H1 (cell line): ENCODE measurements around the gene ENAH. TPM values are rescaled to one million over a fixed set of nuclear protein-coding genes. Genes with fewer than 3 reads are reported as not detected.

Experiments
- CTCF ChIA-PET: fragments of 300-600 bp; sonication (Branson Sonifier 250); formaldehyde crosslinking; loops from one replicate; lab custom pipeline; 2021; ENCODE audit not compliant: partially characterized antibody; lab: Charles Lee
- POLR2A ChIA-PET: fragments of 300-600 bp; sonication (Branson Sonifier 250); formaldehyde crosslinking; loops from one replicate; lab custom pipeline; 2021; ENCODE audit warnings: inconsistent platforms; ENCODE audit not compliant: partially characterized antibody; lab: Charles Lee
- DNase-seq, 2 experiments: peaks; one replicate each; pipeline versions ENCODE4 v3.0.0 to v3.0.0-alpha.2; 2010 to 2022; ENCODE audit warnings: low spot score in 2 of 2, low read depth in 1 of 2, mixed read lengths in 1 of 2
- FAIRE-seq: peaks from 2 replicates; lab custom pipeline; 2011; peaks lifted over from hg19 to GRCh38; lab: Jason Lieb, UNC
- H2AFZ ChIP-seq: 2 replicates; pipeline ENCODE4 v1.8.1; 2012; ENCODE audit warnings: low read length, inconsistent platforms
- H2AK5ac ChIP-seq: 2 replicates; pipeline ENCODE4 v1.6.1; 2013; ENCODE audit warnings: low read depth, low read length
- H2BK120ac ChIP-seq: replicated peaks from 2 replicates; pipeline ENCODE3; 2013; ENCODE audit warnings: low read depth, low read length, inconsistent platforms
- H2BK12ac ChIP-seq: 2 replicates; pipeline ENCODE4 v1.6.1; 2013; ENCODE audit warnings: low read depth, low read length
- H2BK15ac ChIP-seq: 2 replicates; pipeline ENCODE4 v1.6.1; 2013; ENCODE audit warnings: low read length
- H2BK20ac ChIP-seq: 2 replicates; pipeline ENCODE4 v1.6.1; 2013; ENCODE audit warnings: low read length
- H2BK5ac ChIP-seq: 2 replicates; pipeline ENCODE4 v1.6.1; 2013; ENCODE audit warnings: low read depth, low read length
- H3K14ac ChIP-seq: 2 replicates; pipeline ENCODE4 v1.6.1; 2013; ENCODE audit warnings: inconsistent platforms; ENCODE audit not compliant: insufficient read length
- H3K18ac ChIP-seq: 2 replicates; pipeline ENCODE4 v1.6.1; 2013; ENCODE audit warnings: low read length; ENCODE audit errors: extremely low read depth
- H3K23ac ChIP-seq: 2 replicates; pipeline ENCODE4 v1.6.1; 2013; ENCODE audit warnings: inconsistent platforms; ENCODE audit not compliant: insufficient read length
- H3K23me2 ChIP-seq: 2 replicates; pipeline ENCODE4 v1.6.1; 2013; ENCODE audit warnings: low read depth, low read length
- H3K27ac ChIP-seq: 2 replicates; pipeline ENCODE4 v1.6.1; 2011; ENCODE audit warnings: low read depth, low read length, inconsistent platforms
- H3K27me3 ChIP-seq, 4 experiments: replicated peaks in 1 of 4; 1 replicate in 1 of 4; 2 replicates in 3 of 4; pipeline versions ENCODE4 v1.6.1 to v1.8.1; 2011 to 2013; ENCODE audit warnings: low read length in 3 of 4, mild to moderate bottlenecking in 3 of 4, inconsistent platforms in 2 of 4, mixed read lengths in 2 of 4, moderate library complexity in 1 of 4; ENCODE audit not compliant: control insufficient read depth in 3 of 4, insufficient read depth in 3 of 4; ENCODE audit errors: extremely low read depth in 1 of 4
- H3K36me3 ChIP-seq, 4 experiments: 2 replicates each; pipeline versions ENCODE4 v1.6.1 to v1.8.1; 2011 to 2013; ENCODE audit warnings: mild to moderate bottlenecking in 4 of 4, low read length in 3 of 4, moderate library complexity in 2 of 4, control low read depth in 1 of 4, inconsistent platforms in 1 of 4; ENCODE audit not compliant: insufficient read depth in 4 of 4, control insufficient read depth in 2 of 4
- H3K4ac ChIP-seq: replicated peaks from 2 replicates; pipeline ENCODE3; 2013; ENCODE audit warnings: low read length, low read depth, mixed read lengths, inconsistent platforms; ENCODE audit not compliant: insufficient read length
- H3K4me1 ChIP-seq, 4 experiments: replicated peaks in 1 of 4; 1 replicate in 1 of 4; 2 replicates in 3 of 4; pipeline versions ENCODE4 v1.6.1 to v1.8.1; 2011 to 2013; ENCODE audit warnings: low read length in 3 of 4, inconsistent platforms in 2 of 4, mixed read lengths in 1 of 4; ENCODE audit not compliant: insufficient read depth in 4 of 4, control insufficient read depth in 3 of 4
- H3K4me2 ChIP-seq, 2 experiments: 2 replicates each; pipeline versions ENCODE4 v1.6.1 to v1.8.1; 2011 to 2013; ENCODE audit warnings: low read depth in 2 of 2, low read length in 2 of 2, control low read depth in 1 of 2, inconsistent platforms in 1 of 2, mild to moderate bottlenecking in 1 of 2; ENCODE audit not compliant: insufficient read depth in 1 of 2
- H3K4me3 ChIP-seq, 4 experiments: fragments of 200-600, 300-600 bp in 1 of 4; sonication (generic), shearing (Covaris generic), sonication (Bioruptor Twin) in 1 of 4; 2 replicates each; pipeline versions ENCODE4 v1.5.1 to v1.8.1; 2011 to 2016; ENCODE audit warnings: low read length in 4 of 4, low read depth in 3 of 4, control low read depth in 2 of 4, inconsistent platforms in 2 of 4, mild to moderate bottlenecking in 2 of 4, mixed read lengths in 1 of 4, moderate library complexity in 1 of 4; ENCODE audit not compliant: insufficient read depth in 2 of 4; ENCODE audit errors: extremely low read depth in 1 of 4
- H3K56ac ChIP-seq: replicated peaks from 2 replicates; pipeline ENCODE3; 2013; ENCODE audit warnings: low read depth, mild to moderate bottlenecking, mixed read lengths, low read length, inconsistent platforms; ENCODE audit not compliant: insufficient read length
- H3K79me1 ChIP-seq: 2 replicates; pipeline ENCODE4 v1.6.1; 2013; ENCODE audit warnings: low read depth, low read length, control low read depth
- H3K79me2 ChIP-seq, 2 experiments: 2 replicates each; pipeline versions ENCODE4 v1.6.1 to v1.8.1; 2012 to 2013; ENCODE audit warnings: low read length in 2 of 2, mild to moderate bottlenecking in 2 of 2, inconsistent platforms in 1 of 2; ENCODE audit not compliant: insufficient read depth in 2 of 2, control insufficient read depth in 1 of 2
- H3K9ac ChIP-seq, 4 experiments: replicated peaks in 1 of 4; 1 replicate in 1 of 4; 2 replicates in 3 of 4; pipeline versions ENCODE4 v1.6.1 to v1.8.1; 2011 to 2013; ENCODE audit warnings: low read depth in 3 of 4, low read length in 3 of 4, control low read depth in 2 of 4, mild to moderate bottlenecking in 2 of 4, moderate library complexity in 2 of 4, inconsistent platforms in 1 of 4; ENCODE audit errors: extremely low read depth in 1 of 4
- H3K9me3 ChIP-seq, 2 experiments: 2 replicates each; pipeline versions ENCODE4 v1.6.1 to v1.8.1; 2012 to 2013; ENCODE audit warnings: mild to moderate bottlenecking in 2 of 2, moderate library complexity in 2 of 2, control low read depth in 1 of 2, inconsistent platforms in 1 of 2, low read depth in 1 of 2, low read length in 1 of 2, mixed read lengths in 1 of 2; ENCODE audit not compliant: insufficient read depth in 2 of 2
- H4K20me1 ChIP-seq, 2 experiments: replicated peaks in 1 of 2; 2 replicates each; pipeline versions ENCODE3 to v1.8.1; 2011 to 2013; ENCODE audit warnings: inconsistent platforms in 2 of 2, low read length in 2 of 2, mild to moderate bottlenecking in 1 of 2; ENCODE audit not compliant: insufficient read depth in 2 of 2, control insufficient read depth in 1 of 2
- H4K5ac ChIP-seq: 2 replicates; pipeline ENCODE4 v1.6.1; 2013; ENCODE audit warnings: low read length, low read depth, mixed read lengths, inconsistent platforms; ENCODE audit not compliant: insufficient read length
- H4K8ac ChIP-seq: 2 replicates; pipeline ENCODE4 v1.8.0; 2013; ENCODE audit warnings: mild to moderate bottlenecking, moderate library complexity, low read length, inconsistent platforms; ENCODE audit not compliant: insufficient read depth; ENCODE audit errors: extremely low read depth
- H4K91ac ChIP-seq: replicated peaks from 2 replicates; pipeline ENCODE3; 2013; ENCODE audit warnings: low read length, mixed read lengths, inconsistent platforms; ENCODE audit not compliant: insufficient read length
- CEBPB ChIP-seq: IDR thresholded peaks from 2 replicates; pipeline ENCODE4 v1.6.1; 2012; ENCODE audit warnings: low read depth, low read length
- CREB1 ChIP-seq: IDR thresholded peaks from 2 replicates; pipeline ENCODE4 v1.6.1; 2012; ENCODE audit warnings: inconsistent platforms
- EZH2 ChIP-seq: fragments of 200-600 bp; sonication (generic); IDR thresholded peaks from 2 replicates; pipeline ENCODE4 v1.7.1; 2012; ENCODE audit warnings: low read depth, mild to moderate bottlenecking, moderate library complexity, low read length, inconsistent platforms; ENCODE audit not compliant: severe bottlenecking
- FOSL1 ChIP-seq: IDR thresholded peaks from 2 replicates; pipeline ENCODE4 v1.6.1; 2011; ENCODE audit warnings: mild to moderate bottlenecking, low read depth, low read length, moderate library complexity; ENCODE audit not compliant: insufficient read depth
- GABPA ChIP-seq: IDR thresholded peaks from 2 replicates; pipeline ENCODE4 v1.6.1; 2011; ENCODE audit warnings: mild to moderate bottlenecking, low read length, moderate library complexity, borderline replicate concordance; ENCODE audit not compliant: insufficient read depth
- HDAC6 ChIP-seq: IDR thresholded peaks from one replicate; pipeline ENCODE4 v1.7.1; 2012; ENCODE audit warnings: low read depth, mild to moderate bottlenecking, inconsistent platforms, low read length, moderate library complexity
- PHF8 ChIP-seq: fragments of 200-600 bp; sonication (generic); conservative IDR thresholded peaks from 2 replicates; pipeline ENCODE4 v1.7.1; 2012; ENCODE audit warnings: low read depth, mild to moderate bottlenecking, inconsistent platforms, low read length, moderate library complexity
- POLR2AphosphoS5 ChIP-seq: IDR thresholded peaks from 2 replicates; pipeline ENCODE4 v1.6.1; 2011; ENCODE audit warnings: low read depth, low read length
- RNF2 ChIP-seq: fragments of 200-900, 300-1000 bp; sonication (generic); IDR thresholded peaks from 2 replicates; pipeline ENCODE4 v1.7.1; 2016; ENCODE audit warnings: borderline replicate concordance, low read depth, mild to moderate bottlenecking, antibody characterized with exemption, low read length; ENCODE audit not compliant: poor library complexity, severe bottlenecking; ENCODE audit errors: missing control alignments
- SIX5 ChIP-seq: IDR thresholded peaks from 2 replicates; pipeline ENCODE4 v1.6.1; 2011; ENCODE audit warnings: mild to moderate bottlenecking, low read depth, low read length
- SP2 ChIP-seq: IDR thresholded peaks from 2 replicates; pipeline ENCODE4 v1.6.1; 2012; ENCODE audit warnings: mild to moderate bottlenecking, low read length, inconsistent platforms
- SUZ12 ChIP-seq: fragments of 200-600 bp; sonication (generic); IDR thresholded peaks from 2 replicates; pipeline ENCODE4 v1.6.1; 2012; ENCODE audit warnings: mild to moderate bottlenecking, inconsistent platforms, low read length, moderate library complexity, mixed read lengths
- TBP ChIP-seq: IDR thresholded peaks from 2 replicates; pipeline ENCODE4 v1.6.1; 2011; ENCODE audit warnings: low read depth, low read length, improper control_type of control experiment
- TCF12 ChIP-seq: IDR thresholded peaks from 2 replicates; pipeline ENCODE4 v1.6.1; 2011; ENCODE audit warnings: low read depth, mild to moderate bottlenecking, low read length
- WGBS, 2 experiments: shearing (Covaris generic) in 1 of 2; methylation state at CpG; one replicate each; pipeline versions ENCODE4 v1.1.6 to v1.1.7; 2013 to 2015; ENCODE audit warnings: low lambda C conversion rate in 2 of 2, mixed read lengths in 2 of 2, inconsistent platforms in 1 of 2, low coverage in 1 of 2, missing lambda C conversion rate in 1 of 2; ENCODE audit not compliant: insufficient replicate concordance in 2 of 2, insufficient coverage in 1 of 2, insufficient read length in 1 of 2; ENCODE audit errors: extremely low coverage in 1 of 2, missing lambda C conversion rate in 1 of 2; 5-methylcytosine and 5-hydroxymethylcytosine counted together
- polyA plus RNA-seq, 7 experiments: library from polyadenylated mRNA; depleted of rRNA in 3 of 7; stranded (reverse) in 5 of 7; unstranded in 2 of 7; fragments of >200 nt in 5 of 7; fragments of 200-250 nt in 2 of 7; gene quantifications; 1 replicate in 5 of 7; 2 replicates in 1 of 7; 4 replicates in 1 of 7; pipeline versions ENCODE4 v1.2.1 to v1.2.3, GENCODE V29; 2011 to 2013; ENCODE audit warnings: missing spikeins in 2 of 7, mixed read lengths in 2 of 7
- total RNA-seq: library from RNA; stranded (reverse); fragmentation: NEBNext Ultra II Directional; extraction: Animal tissue kit (Norgen Biotek cat#: 25700); gene quantifications from 2 replicates; pipeline ENCODE4 v1.2.1, GENCODE V29; 2021

Gene ENAH
- total and polyA plus RNA-seq, 2 of the 8 experiments (the other 6 are each of a cell fraction or from before 2014, with no cell fraction given), result 39.1 to 335 TPM

DNA sequence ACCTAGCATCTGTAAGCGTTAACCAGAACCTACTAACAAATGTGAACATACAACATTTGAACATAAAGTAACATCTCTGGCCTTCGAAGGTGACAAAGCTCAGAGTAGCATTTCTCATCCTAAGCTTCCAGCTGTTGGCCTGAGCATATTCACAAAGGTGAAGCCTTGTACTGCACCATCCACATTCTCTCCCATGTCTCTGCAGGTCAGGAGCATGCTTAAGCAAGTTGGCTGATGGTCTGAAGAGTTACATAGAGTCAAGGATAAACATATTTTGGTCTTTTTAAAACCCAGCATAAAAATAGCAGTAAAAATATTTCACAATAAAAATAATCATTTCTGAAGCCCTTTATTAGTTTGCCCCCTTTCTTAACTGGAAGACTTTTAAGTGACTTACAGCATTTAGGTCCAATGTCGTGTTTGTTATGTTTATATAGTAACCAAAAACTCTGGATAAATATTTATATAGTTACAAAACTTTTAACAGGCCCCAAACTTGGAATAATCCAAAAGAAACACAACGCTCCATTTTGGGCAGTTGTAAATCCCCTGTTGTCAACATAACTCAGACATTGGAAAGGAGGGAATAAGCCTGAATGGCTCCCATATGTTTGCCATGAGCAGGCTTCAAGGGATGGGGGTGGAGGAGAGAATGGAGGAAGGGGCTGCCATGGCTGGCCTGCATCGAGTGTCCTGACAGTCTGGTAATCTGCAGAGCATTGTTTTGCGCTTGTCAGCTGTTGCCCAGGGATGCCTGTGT, 42.8 kb upstream of the ENAH start:
- H3K4ac ChIP-seq, result no peak overlapping the region
- no peak overlapping the region for H3K27ac ChIP-seq
- H4K5ac ChIP-seq, result no peak overlapping the region
- H2AFZ ChIP-seq, result no peak overlapping the region
- H3K4me3 ChIP-seq, result no peak overlapping the region
- H3K36me3 ChIP-seq, result no peaks in the 10 kb centered on the region
- no peak overlapping the region for H4K91ac ChIP-seq
- no peaks in the 10 kb centered on the region for H4K20me1 ChIP-seq
- no peak overlapping the region for H3K14ac ChIP-seq
- no peak overlapping the region for H3K9ac ChIP-seq
- no peak overlapping the region for H3K18ac ChIP-seq
- no peak overlapping the region for H4K8ac ChIP-seq
- no peak overlapping the region for H2AK5ac ChIP-seq
- H2BK20ac ChIP-seq, result no peak overlapping the region
- H3K27me3 ChIP-seq, result no peaks in the 10 kb centered on the region
- FAIRE-seq (no peak), DNase-seq (no peak)
- H3K9me3 ChIP-seq, result no peaks in the 10 kb centered on the region
- no peaks in the 10 kb centered on the region for H3K4me1 ChIP-seq
- no peaks in the 10 kb centered on the region for H3K79me2 ChIP-seq
- POLR2A ChIA-PET, result no interaction called here
- 88% methylated on average over 6 of the region's 6 CpGs; no CpG with 5 or more reads in 1 of the 2 experiments for WGBS, 2 experiments
- no peak overlapping the region for H3K23ac ChIP-seq
- no peak overlapping the region for H2BK120ac ChIP-seq
- H2BK12ac ChIP-seq, result no peak overlapping the region
- H3K4me2 ChIP-seq, result no peak overlapping the region
- no peaks in the 10 kb centered on the region for H3K79me1 ChIP-seq
- H3K23me2 ChIP-seq, result no peaks in the 10 kb centered on the region
- H3K56ac ChIP-seq, result no peak overlapping the region
- H2BK5ac ChIP-seq, result no peak overlapping the region
- H2BK15ac ChIP-seq, result no peak overlapping the region
- CTCF ChIA-PET, result interaction anchor here (0.9 to 1.7 kb wide), 2 partner anchors 10 to 214 kb away, joined by 3 to 4 read pairs; no protein-coding TSS in a partner anchor
- no peak for TF ChIP-seq SP2
- TF ChIP-seq PHF8, result no peak
- no peak for TF ChIP-seq HDAC6
- TF ChIP-seq SIX5, result no peak
- no peak for TF ChIP-seq POLR2AphosphoS5
- TF ChIP-seq GABPA, result no peak
- TF ChIP-seq SUZ12, result no peak
- no peak for TF ChIP-seq RNF2
- TF ChIP-seq TBP, result no peak
- TF ChIP-seq EZH2, result no peak
- no peak for TF ChIP-seq CREB1
- TF ChIP-seq FOSL1, result no peak
- TF ChIP-seq CEBPB, result no peak
- no peak for TF ChIP-seq TCF12
